Gastrocnemius medialis (tissue), 4 donors: Measurements from ENCODE around the gene ARID5B.

Experiments used
- CTCF ChIP-seq, 5 experiments: fragments of 450-650 bp in 3 of 5; fragments of 200-600 bp in 2 of 5; sonication (generic) in 2 of 5; IDR thresholded peaks in 4 of 5; conservative IDR thresholded peaks in 1 of 5; 1 replicate in 4 of 5; 2 replicates in 1 of 5; pipeline ENCODE4 v1.5.1; 2016 to 2019; ENCODE audit warnings: antibody characterized with exemption in 5 of 5, mild to moderate bottlenecking in 3 of 5, moderate library complexity in 3 of 5
- POLR2A ChIP-seq, 2 donors: fragments of 450-650 bp; IDR thresholded peaks; one replicate each; pipeline ENCODE4 v1.6.1; 2017; ENCODE audit warnings: antibody characterized with exemption in 2 of 2, mild to moderate bottlenecking in 2 of 2, moderate library complexity in 2 of 2

GRCh38 chr10:62063795-62064472 is 162.4 kb downstream of the ARID5B start:
- TF ChIP-seq POLR2A (IDR thresholded peaks at IDR 0.05) (peak in 1 of 2 donors; percentile 50), CTCF (IDR thresholded peaks at IDR 0.05 in 4 of 5, conservative IDR thresholded peaks at IDR 0.05 in 1 of 5) (no peak)
